ENCODE data around the gene INSIG2. TPM values are rescaled to one million over a fixed set of nuclear protein-coding genes. Genes with fewer than 3 reads are reported as not detected.

INSIG2 gene
- total RNA-seq, 1 experiment from 2014 or later, result 15.0 TPM

DNA sequence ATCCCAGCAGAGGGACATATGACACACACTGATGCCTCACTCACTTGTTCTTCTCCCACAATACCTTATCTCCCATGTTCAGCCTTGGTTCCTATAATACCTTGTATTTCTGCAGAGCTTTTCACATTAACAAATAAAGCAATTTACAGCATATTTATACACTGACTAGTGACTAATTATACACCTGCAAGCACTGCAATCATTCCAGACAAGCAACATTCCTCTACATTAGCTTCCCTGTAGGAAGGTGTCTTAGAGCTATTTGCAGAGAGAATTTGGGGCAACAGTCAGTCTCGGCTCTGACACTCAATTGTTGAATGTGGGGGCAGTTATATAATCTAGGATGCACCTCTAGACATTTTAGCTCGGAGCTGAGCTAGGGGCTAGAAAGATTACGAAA lies 9.5 kb upstream of the INSIG2 start:
- Mint-ChIP-seq H3K4me1 (ENCODE audit: insufficient read depth, unreplicated experiment) (no peaks in the 10 kb centered on the region), H3K4me3 (ENCODE audit: unreplicated experiment) (no peak overlapping the region), H3K9me3 (ENCODE audit: unreplicated experiment) (no peaks in the 10 kb centered on the region), H3K27me3 (ENCODE audit: insufficient read depth, unreplicated experiment) (peaks cover 76% of the 10 kb centered on the region), H3K36me3 (ENCODE audit: insufficient read depth, unreplicated experiment) (no peaks in the 10 kb centered on the region), H3K27ac (ENCODE audit: low read depth, unreplicated experiment) (no peak overlapping the region)
- CTCF ChIA-PET, result interaction anchor here (0.7 to 1.6 kb wide), 5 partner anchors 10 to 75 kb away, joined by 3 to 5 read pairs (median 4); no protein-coding TSS in a partner anchor
- POLR2A ChIA-PET, result interaction anchor here (0.8 to 1.2 kb wide), 4 partner anchors 9 to 45 kb away, joined by 3 to 4 read pairs (median 4); partner anchors contain the start of gene INSIG2
- BruUV-seq (replicated peaks), result no TSS peak
- intact Hi-C loops (cut with micrococcal nuclease), result no loop called here
- TF ChIP-seq, protein P1, sequence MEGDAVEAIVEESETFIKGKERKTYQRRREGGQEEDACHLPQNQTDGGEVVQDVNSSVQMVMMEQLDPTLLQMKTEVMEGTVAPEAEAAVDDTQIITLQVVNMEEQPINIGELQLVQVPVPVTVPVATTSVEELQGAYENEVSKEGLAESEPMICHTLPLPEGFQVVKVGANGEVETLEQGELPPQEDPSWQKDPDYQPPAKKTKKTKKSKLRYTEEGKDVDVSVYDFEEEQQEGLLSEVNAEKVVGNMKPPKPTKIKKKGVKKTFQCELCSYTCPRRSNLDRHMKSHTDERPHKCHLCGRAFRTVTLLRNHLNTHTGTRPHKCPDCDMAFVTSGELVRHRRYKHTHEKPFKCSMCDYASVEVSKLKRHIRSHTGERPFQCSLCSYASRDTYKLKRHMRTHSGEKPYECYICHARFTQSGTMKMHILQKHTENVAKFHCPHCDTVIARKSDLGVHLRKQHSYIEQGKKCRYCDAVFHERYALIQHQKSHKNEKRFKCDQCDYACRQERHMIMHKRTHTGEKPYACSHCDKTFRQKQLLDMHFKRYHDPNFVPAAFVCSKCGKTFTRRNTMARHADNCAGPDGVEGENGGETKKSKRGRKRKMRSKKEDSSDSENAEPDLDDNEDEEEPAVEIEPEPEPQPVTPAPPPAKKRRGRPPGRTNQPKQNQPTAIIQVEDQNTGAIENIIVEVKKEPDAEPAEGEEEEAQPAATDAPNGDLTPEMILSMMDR (IDR thresholded peaks at IDR 0.05; ENCODE audit: unreplicated experiment), result no peak
- no peak for DNase-seq (ENCODE audit: unreplicated experiment)

DNA sequence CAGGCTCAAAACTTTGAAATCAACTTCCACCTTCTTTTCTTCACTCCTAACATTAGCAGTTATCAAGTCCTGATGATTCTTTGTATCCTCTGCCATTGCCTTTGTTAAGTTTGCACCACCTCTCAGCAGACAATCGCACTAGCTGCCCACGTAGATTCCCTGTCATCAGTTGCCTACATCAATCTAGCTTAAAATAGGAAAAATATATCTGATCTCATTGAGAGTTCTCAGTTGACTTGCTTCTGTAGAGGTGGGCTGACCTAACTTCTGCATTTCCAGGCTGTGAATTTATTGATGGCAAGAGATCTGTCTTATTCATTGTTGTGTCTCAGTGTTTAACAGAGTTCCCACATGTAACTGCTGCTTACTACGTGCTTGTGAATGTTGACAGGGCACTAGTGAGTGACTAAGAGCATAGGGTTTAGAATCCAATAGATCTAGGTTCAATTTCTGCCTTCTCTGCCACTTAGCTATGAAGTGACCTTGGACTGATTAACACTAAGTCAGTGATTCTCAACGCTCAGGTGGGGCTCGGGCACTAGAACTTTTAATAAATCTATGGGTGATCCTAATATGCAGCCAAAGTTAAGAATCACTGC lies 3.7 kb upstream of the INSIG2 start:
- intact Hi-C loops (cut with micrococcal nuclease), result loop anchor here (5.0 kb wide), 1 partner anchor 103 kb away; no protein-coding TSS in a partner anchor
- POLR2A ChIA-PET, result no interaction called here
- peaks cover 61% of the 10 kb centered on the region for H3K27me3 Mint-ChIP-seq (ENCODE audit: insufficient read depth, unreplicated experiment)
- CTCF ChIA-PET, result interaction anchor here (0.6 to 2.9 kb wide), 5 partner anchors 22 to 851 kb away, joined by 3 to 9 read pairs (median 3); no protein-coding TSS in a partner anchor
- H3K4me3 Mint-ChIP-seq (ENCODE audit: unreplicated experiment), result no peak overlapping the region
- no peaks in the 10 kb centered on the region for H3K36me3 Mint-ChIP-seq (ENCODE audit: insufficient read depth, unreplicated experiment)
- BruUV-seq (replicated peaks), result no TSS peak
- DNase-seq (ENCODE audit: unreplicated experiment), result no peak
- TF ChIP-seq, protein P1 (IDR thresholded peaks at IDR 0.05; ENCODE audit: unreplicated experiment), result no peak
- no peak overlapping the region for H3K27ac Mint-ChIP-seq (ENCODE audit: low read depth, unreplicated experiment)
- H3K4me1 Mint-ChIP-seq (ENCODE audit: insufficient read depth, unreplicated experiment), result no peaks in the 10 kb centered on the region
- H3K9me3 Mint-ChIP-seq (ENCODE audit: unreplicated experiment), result no peaks in the 10 kb centered on the region

DNA sequence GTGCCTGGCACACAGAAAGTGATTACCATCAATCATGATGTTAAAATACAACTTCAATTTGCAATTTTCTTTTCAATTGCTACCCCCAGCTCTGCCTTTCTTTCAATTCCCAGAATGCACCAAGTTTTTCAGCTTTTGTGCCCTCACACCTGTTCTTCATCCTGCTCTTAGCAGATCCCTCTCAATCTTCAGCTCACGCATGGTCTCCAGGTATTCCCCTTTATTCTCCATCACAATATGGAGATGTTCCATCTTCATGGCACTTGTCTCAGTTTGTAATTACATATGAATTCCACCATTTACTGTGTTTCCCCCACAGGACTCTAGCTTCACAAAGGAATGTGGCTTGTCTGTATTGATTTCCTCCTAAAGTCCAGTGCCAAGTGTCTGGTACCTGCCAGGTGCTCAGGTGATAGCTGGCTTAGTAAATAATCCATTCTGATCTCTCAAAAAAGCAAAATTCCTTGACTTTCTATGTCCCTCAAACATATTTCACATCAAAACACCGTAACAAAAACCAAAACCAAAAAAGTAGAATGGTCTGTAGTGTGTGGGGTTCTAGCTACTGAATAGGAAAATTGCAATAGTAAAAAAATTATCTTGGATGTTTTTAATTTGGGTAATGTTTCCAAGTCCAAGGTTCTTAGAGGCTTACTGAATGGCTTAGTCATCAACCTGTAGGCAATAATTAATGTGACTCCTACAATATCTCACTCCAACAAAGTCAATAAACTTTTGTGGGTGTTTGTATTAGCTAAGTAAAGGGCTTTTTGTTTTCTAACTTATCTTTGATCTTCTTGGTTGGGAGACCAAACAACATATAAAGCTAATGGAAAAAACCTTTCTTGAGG lies 2.9 kb upstream of the INSIG2 start:
- H3K9me3 Mint-ChIP-seq (ENCODE audit: unreplicated experiment), result no peaks in the 10 kb centered on the region
- H3K27me3 Mint-ChIP-seq (ENCODE audit: insufficient read depth, unreplicated experiment), result peaks cover 53% of the 10 kb centered on the region
- no peaks in the 10 kb centered on the region for H3K4me1 Mint-ChIP-seq (ENCODE audit: insufficient read depth, unreplicated experiment)
- POLR2A ChIA-PET, result interaction anchor here (0.9 to 1.0 kb wide), 2 partner anchors 9 to 71 kb away, joined by 3 to 4 read pairs; partner anchors contain the start of gene CCDC93
- BruUV-seq (replicated peaks), result no TSS peak
- intact Hi-C loops (cut with micrococcal nuclease), result loop anchor here (5.0 kb wide), 1 partner anchor 102 kb away; no protein-coding TSS in a partner anchor
- TF ChIP-seq, protein P1 (IDR thresholded peaks at IDR 0.05; ENCODE audit: unreplicated experiment), result no peak
- CTCF ChIA-PET, result interaction anchor here (0.8 to 1.4 kb wide), 5 partner anchors 9 to 52 kb away, joined by 3 to 9 read pairs (median 3); no protein-coding TSS in a partner anchor
- DNase-seq (ENCODE audit: unreplicated experiment), result no peak
- H3K27ac Mint-ChIP-seq (ENCODE audit: low read depth, unreplicated experiment), result no peak overlapping the region
- H3K4me3 Mint-ChIP-seq (ENCODE audit: unreplicated experiment), result no peak overlapping the region
- H3K36me3 Mint-ChIP-seq (ENCODE audit: insufficient read depth, unreplicated experiment), result no peaks in the 10 kb centered on the region

All from MCF 10A (cell line).